Ovary (tissue), 3 donors: ENCODE measurements around the gene PRM1.

ENCODE experiments used
- CTCF ChIP-seq, 3 donors: fragments of 450-650 bp in 2 of 3; fragments of 200-600 bp in 1 of 3; IDR thresholded peaks; one replicate each; pipeline versions ENCODE4 v1.5.1 to v1.8.0; 2016 to 2022; ENCODE audit warnings: antibody characterized with exemption in 3 of 3, mild to moderate bottlenecking in 1 of 3
- POLR2A ChIP-seq: fragments of 450-650 bp; IDR thresholded peaks from one replicate; pipeline ENCODE4 v1.6.1; 2017; ENCODE audit warnings: antibody characterized with exemption, mild to moderate bottlenecking, moderate library complexity
- donor health status: DM: no; HTN: no; CAD: no.

- TF ChIP-seq POLR2A = no peak
- no peak for TF ChIP-seq CTCF (IDR thresholded peaks at IDR 0.05)
These were observed 11.1 kb upstream of the PRM1 start for GRCh38 chr16:11292076-11292748.
